GM10266 (cell line): ENCODE measurements around the gene SERINC5.
"Not testable (repeated sequence)": the region's sequence is repeated elsewhere in the genome, so short reads cannot be mapped to it uniquely, and the experiment has no call there.

Experiments used
- DNase-seq: peaks from one replicate; pipeline ENCODE4 v3.0.0; 2012; ENCODE audit errors: extremely low spot score
- TF ChIP-seq, protein P1 (sequence below): IDR thresholded peaks from 2 replicates; pipeline ENCODE4 v1.5.1; 2012; ENCODE audit warnings: mild to moderate bottlenecking, low read depth; ENCODE audit not compliant: control insufficient read depth, insufficient read depth; ENCODE audit errors: missing control alignments

Gene SERINC5

DNA sequence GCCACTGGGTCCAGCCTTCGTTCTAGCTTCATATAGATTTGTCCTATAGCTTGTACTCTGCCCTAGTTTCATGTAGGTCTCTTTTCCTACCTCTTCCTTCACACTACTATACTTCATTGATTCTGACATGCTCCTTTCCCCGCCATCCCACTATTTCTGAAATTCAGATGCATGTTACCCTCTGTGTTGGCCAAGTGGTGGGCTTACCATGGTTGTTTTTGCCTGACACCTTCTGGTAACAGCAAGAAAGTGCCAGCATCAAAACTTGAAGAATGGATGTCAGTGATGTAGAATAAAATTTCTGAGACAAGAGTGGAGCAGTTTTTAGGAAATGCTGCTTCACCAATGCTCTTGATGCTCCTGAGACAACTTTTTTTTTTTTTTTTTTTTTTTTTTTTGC is 19.5 kb upstream of the SERINC5 start:
- TF ChIP-seq, protein P1, sequence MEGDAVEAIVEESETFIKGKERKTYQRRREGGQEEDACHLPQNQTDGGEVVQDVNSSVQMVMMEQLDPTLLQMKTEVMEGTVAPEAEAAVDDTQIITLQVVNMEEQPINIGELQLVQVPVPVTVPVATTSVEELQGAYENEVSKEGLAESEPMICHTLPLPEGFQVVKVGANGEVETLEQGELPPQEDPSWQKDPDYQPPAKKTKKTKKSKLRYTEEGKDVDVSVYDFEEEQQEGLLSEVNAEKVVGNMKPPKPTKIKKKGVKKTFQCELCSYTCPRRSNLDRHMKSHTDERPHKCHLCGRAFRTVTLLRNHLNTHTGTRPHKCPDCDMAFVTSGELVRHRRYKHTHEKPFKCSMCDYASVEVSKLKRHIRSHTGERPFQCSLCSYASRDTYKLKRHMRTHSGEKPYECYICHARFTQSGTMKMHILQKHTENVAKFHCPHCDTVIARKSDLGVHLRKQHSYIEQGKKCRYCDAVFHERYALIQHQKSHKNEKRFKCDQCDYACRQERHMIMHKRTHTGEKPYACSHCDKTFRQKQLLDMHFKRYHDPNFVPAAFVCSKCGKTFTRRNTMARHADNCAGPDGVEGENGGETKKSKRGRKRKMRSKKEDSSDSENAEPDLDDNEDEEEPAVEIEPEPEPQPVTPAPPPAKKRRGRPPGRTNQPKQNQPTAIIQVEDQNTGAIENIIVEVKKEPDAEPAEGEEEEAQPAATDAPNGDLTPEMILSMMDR: peak; percentile 45
- DNase-seq: no peak

DNA sequence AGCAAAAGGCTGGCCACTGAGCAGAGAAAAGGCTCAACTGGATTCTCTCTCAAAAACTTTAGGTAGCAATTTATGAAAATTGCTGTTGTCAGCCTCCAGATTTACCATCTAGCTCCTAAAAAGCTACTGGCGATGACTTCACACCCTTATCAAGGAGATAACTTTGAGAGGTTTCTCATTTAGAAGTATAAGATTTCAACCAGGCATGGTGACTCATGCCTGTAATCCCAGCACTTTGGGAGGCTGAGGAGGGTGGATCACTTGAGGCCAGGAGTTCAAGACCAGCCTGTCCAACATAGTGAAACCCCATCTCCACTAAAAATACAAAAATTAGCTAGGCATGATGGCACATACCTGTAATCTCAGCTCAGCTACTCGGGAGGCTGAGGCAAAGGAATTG is 14.7 kb upstream of the SERINC5 start:
- not testable (repeated sequence) for DNase-seq

DNA sequence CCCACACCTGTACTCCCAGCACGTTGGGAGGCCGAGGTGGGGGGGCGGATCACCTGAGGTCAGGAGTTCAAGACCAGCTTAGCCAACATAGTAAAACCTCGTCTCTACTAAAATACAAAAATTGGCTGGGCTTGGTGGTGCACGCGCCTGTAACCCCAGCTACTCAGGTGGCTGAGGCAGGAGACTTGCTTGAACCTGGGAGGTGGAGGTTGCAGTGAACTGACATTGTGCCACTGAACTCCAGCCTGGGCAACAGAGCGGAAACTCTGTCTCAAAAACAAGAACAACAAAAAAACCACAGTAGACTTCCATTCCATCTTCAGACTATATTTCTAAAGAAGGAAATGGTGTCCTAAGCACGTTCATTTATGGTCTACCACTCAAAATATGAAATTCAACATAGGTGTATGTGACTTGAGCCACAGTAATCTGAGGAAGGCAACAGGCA is 14.2 kb upstream of the SERINC5 start:
- TF ChIP-seq, protein P1: no peak
- DNase-seq: no peak

DNA sequence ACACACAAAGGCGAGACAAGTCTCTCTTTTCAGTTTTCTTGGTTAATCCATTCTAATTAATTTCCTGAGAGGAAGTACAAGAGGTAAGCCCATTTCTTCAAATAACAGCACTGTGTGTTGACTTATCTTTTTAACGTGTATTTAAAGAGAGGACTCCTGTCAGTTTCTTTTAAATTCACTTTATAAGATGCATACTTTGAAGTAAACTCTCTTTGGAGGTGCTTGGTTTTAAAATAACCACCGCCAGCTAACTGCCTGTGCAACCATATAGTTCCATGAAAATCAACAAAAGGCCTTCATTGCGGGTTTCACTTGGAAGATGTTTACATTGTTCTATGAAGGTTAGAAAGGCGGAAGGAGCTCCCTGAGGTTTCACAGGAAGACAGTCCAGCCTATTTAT is 13.1 kb upstream of the SERINC5 start:
- TF ChIP-seq, protein P1: no peak
- no peak for DNase-seq

GRCh38 chr5:80266566-80266965 is 10.7 kb upstream of the SERINC5 start:
- TF ChIP-seq, protein P1: no peak
- no peak for DNase-seq

DNA sequence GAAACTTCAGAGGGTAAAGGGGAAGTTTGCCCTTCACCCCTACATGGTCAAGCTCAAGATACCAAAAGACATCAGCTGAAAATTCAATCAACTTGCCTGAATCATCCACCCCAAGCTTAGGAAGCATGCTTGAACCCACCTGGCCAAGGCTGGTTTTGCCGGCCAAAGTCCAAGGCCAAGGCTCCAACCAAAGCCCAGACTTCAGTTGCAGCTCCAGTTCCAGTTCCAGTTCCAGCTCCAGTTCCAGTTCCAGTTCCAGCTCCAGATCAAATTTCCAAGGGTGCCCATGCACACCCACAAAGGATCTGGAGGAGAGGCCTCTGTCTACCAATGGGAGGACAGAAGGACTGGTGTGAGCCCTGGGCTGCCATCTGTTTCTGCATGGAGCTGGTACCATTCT is 4.6 kb upstream of the SERINC5 start:
- TF ChIP-seq, protein P1: no peak
- DNase-seq: no peak

- DNase-seq: no peak
- TF ChIP-seq, protein P1: no peak
Measured at GRCh38 chr5:80259511-80260203, 3.8 kb upstream of the SERINC5 start.

- TF ChIP-seq, protein P1: no peak
- no peak for DNase-seq
Measured at GRCh38 chr5:80255431-80255810, 427 bp downstream of the SERINC5 start.
